ENCODE results near the gene CAPN2. TPM values are rescaled to one million over a fixed set of nuclear protein-coding genes. Genes with fewer than 3 reads are reported as not detected.
A peak's percentile ranks its signal among the peaks of the same experiment; 100 is the strongest.

CAPN2 gene
- total RNA-seq, 1 donor from 2014 or later: 391 TPM

DNA sequence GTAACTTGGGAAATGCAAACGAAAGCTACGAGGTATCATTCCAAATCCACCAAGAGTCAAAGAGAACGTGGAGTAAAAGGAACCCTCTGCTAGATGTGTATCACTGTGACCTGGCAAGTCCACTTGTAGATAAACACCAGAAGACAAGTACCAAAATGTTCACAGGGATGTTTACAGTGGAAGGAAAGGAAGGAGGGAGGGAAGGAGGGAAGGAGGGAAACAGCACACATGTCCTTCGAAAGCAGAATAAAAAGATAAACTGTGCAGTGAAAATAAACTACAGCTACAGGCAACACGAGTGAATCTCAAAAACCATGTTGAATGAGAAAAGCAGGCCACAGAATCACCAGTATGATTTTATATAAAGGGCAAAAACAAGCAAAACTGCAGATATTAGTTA is 73.5 kb downstream of the CAPN2 start:
- Histone ChIP-seq H3K27me3 (ENCODE audit: insufficient read depth, low read length) (no peaks in the 10 kb centered on the region), H2AFZ (ENCODE audit: low read depth, low read length) (no peak overlapping the region), H3K9me3 (ENCODE audit: insufficient read depth, low read depth, low read length) (no peaks in the 10 kb centered on the region), H3K9ac (ENCODE audit: low read length) (no peak overlapping the region), H3K4me1 (ENCODE audit: insufficient read depth, low read length) (no peaks in the 10 kb centered on the region), H4K20me1 (ENCODE audit: insufficient read depth, low read length) (no peaks in the 10 kb centered on the region), H3K79me2 (ENCODE audit: insufficient read depth, low read length) (no peaks in the 10 kb centered on the region), H3K36me3 (ENCODE audit: insufficient read depth, low read length) (peaks cover 25% of the 10 kb centered on the region), H3K4me2 (ENCODE audit: low read length) (no peak overlapping the region), H3K27ac (ENCODE audit: low read depth, low read length) (no peak overlapping the region), H3K4me3 (ENCODE audit: insufficient read depth, low read depth, low read length) (no peak overlapping the region)
- FAIRE-seq: no peak
- Mint-ChIP-seq H3K27me3 (ENCODE audit: low read depth, unreplicated experiment) (no peaks in the 10 kb centered on the region), H3K27ac (ENCODE audit: unreplicated experiment) (no peak overlapping the region), H3K9me3 (ENCODE audit: unreplicated experiment) (no peaks in the 10 kb centered on the region), H3K4me3 (ENCODE audit: unreplicated experiment) (no peak overlapping the region), H3K4me1 (ENCODE audit: low read depth, unreplicated experiment) (peaks cover 6% of the 10 kb centered on the region), H3K36me3 (ENCODE audit: low read depth, unreplicated experiment) (peaks cover 6% of the 10 kb centered on the region)
- TF ChIP-seq EZH2 (IDR thresholded peaks at IDR 0.05; ENCODE audit: insufficient read depth, low read length): no peak
- TF ChIP-seq, protein P1, sequence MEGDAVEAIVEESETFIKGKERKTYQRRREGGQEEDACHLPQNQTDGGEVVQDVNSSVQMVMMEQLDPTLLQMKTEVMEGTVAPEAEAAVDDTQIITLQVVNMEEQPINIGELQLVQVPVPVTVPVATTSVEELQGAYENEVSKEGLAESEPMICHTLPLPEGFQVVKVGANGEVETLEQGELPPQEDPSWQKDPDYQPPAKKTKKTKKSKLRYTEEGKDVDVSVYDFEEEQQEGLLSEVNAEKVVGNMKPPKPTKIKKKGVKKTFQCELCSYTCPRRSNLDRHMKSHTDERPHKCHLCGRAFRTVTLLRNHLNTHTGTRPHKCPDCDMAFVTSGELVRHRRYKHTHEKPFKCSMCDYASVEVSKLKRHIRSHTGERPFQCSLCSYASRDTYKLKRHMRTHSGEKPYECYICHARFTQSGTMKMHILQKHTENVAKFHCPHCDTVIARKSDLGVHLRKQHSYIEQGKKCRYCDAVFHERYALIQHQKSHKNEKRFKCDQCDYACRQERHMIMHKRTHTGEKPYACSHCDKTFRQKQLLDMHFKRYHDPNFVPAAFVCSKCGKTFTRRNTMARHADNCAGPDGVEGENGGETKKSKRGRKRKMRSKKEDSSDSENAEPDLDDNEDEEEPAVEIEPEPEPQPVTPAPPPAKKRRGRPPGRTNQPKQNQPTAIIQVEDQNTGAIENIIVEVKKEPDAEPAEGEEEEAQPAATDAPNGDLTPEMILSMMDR (IDR thresholded peaks at IDR 0.05; ENCODE audit: insufficient read depth, low read depth, low read length): no peak
- no peak for DNase-seq (ENCODE audit: low read depth)

DNA sequence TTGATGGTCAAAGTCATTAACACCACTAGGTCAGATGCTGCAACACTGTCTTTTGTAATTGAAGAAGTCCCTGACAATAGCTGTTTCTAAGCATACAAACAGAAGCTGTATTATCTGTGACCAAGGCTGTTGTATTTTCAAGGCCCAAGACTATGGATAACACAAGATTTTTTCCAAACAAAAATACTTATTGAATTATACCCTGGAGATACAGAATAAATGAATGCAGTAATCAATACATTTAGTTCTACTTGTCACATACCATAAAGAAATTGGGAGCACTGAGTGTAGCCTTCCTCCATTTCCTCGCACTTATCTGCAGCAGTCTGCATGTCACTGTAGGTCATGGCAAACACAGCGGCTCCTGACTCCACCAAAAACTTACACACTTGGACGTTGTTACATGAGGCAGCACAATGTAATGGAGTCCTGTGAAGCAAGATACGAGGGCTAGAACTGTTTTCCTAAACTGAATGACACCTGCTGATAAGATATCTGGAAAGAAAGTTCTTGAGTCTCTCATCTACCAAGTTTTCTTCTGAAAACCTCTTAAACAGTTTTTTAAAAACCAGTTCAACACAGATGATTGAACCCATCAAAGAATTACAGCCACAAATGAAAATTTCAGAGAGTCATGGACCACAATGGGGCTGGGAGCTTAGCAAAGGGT is 76.5 kb downstream of the CAPN2 start:
- H3K79me2 ChIP-seq (ENCODE audit: insufficient read depth, low read length): peaks cover 3% of the 10 kb centered on the region
- peak overlapping the region; percentile 31 for H3K27ac Mint-ChIP-seq (ENCODE audit: unreplicated experiment)
- no peaks in the 10 kb centered on the region for H3K4me1 ChIP-seq (ENCODE audit: insufficient read depth, low read length)
- no peak overlapping the region for H2AFZ ChIP-seq (ENCODE audit: low read depth, low read length)
- no peak for DNase-seq (ENCODE audit: low read depth)
- no peaks in the 10 kb centered on the region for H3K9me3 Mint-ChIP-seq (ENCODE audit: unreplicated experiment)
- no peaks in the 10 kb centered on the region for H3K27me3 ChIP-seq (ENCODE audit: insufficient read depth, low read length)
- TF ChIP-seq, protein P1 (IDR thresholded peaks at IDR 0.05; ENCODE audit: insufficient read depth, low read depth, low read length): no peak
- TF ChIP-seq EZH2 (IDR thresholded peaks at IDR 0.05; ENCODE audit: insufficient read depth, low read length): no peak
- no peaks in the 10 kb centered on the region for H3K27me3 Mint-ChIP-seq (ENCODE audit: low read depth, unreplicated experiment)
- peaks cover 6% of the 10 kb centered on the region for H3K36me3 Mint-ChIP-seq (ENCODE audit: low read depth, unreplicated experiment)
- FAIRE-seq: no peak
- H3K4me3 ChIP-seq (ENCODE audit: insufficient read depth, low read depth, low read length): no peak overlapping the region
- H3K9me3 ChIP-seq (ENCODE audit: insufficient read depth, low read depth, low read length): no peaks in the 10 kb centered on the region
- no peaks in the 10 kb centered on the region for H3K4me1 Mint-ChIP-seq (ENCODE audit: low read depth, unreplicated experiment)
- H3K36me3 ChIP-seq (ENCODE audit: insufficient read depth, low read length): peaks cover 20% of the 10 kb centered on the region
- H3K27ac ChIP-seq (ENCODE audit: low read depth, low read length): no peak overlapping the region
- no peak overlapping the region for H3K4me3 Mint-ChIP-seq (ENCODE audit: unreplicated experiment)
- H3K4me2 ChIP-seq (ENCODE audit: low read length): no peak overlapping the region
- H3K9ac ChIP-seq (ENCODE audit: low read length): no peak overlapping the region
- no peaks in the 10 kb centered on the region for H4K20me1 ChIP-seq (ENCODE audit: insufficient read depth, low read length)

DNA sequence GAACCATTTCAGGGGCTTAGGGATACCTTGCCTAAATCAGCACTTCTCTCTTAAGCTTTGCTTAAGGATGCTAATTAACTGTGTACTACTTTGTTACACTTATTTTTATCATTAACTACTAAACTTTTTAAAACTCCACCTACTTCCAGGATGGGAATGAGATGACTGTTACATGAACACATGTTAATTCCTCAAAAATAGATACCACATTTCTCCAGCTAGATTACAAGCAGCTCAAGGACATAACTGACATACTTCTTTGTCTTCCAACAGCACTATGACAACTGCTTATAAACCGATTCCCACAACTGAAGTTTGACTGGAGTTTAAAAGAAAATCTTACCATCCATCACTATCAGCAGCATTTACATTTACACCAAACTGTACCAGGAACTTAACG is 79.7 kb downstream of the CAPN2 start:
- peaks cover 3% of the 10 kb centered on the region for H3K79me2 ChIP-seq (ENCODE audit: insufficient read depth, low read length)
- peaks cover 4% of the 10 kb centered on the region for H4K20me1 ChIP-seq (ENCODE audit: insufficient read depth, low read length)
- H3K4me1 Mint-ChIP-seq (ENCODE audit: low read depth, unreplicated experiment): no peaks in the 10 kb centered on the region
- no peak for DNase-seq (ENCODE audit: low read depth)
- no peak overlapping the region for H3K4me2 ChIP-seq (ENCODE audit: low read length)
- H2AFZ ChIP-seq (ENCODE audit: low read depth, low read length): no peak overlapping the region
- H3K27ac ChIP-seq (ENCODE audit: low read depth, low read length): no peak overlapping the region
- H3K36me3 Mint-ChIP-seq (ENCODE audit: low read depth, unreplicated experiment): peaks cover 7% of the 10 kb centered on the region
- no peak overlapping the region for H3K27ac Mint-ChIP-seq (ENCODE audit: unreplicated experiment)
- H3K27me3 Mint-ChIP-seq (ENCODE audit: low read depth, unreplicated experiment): no peaks in the 10 kb centered on the region
- no peak overlapping the region for H3K4me3 Mint-ChIP-seq (ENCODE audit: unreplicated experiment)
- no peaks in the 10 kb centered on the region for H3K4me1 ChIP-seq (ENCODE audit: insufficient read depth, low read length)
- H3K4me3 ChIP-seq (ENCODE audit: insufficient read depth, low read depth, low read length): no peak overlapping the region
- H3K9me3 ChIP-seq (ENCODE audit: insufficient read depth, low read depth, low read length): no peaks in the 10 kb centered on the region
- H3K36me3 ChIP-seq (ENCODE audit: insufficient read depth, low read length): peaks cover 23% of the 10 kb centered on the region
- FAIRE-seq: no peak
- no peaks in the 10 kb centered on the region for H3K27me3 ChIP-seq (ENCODE audit: insufficient read depth, low read length)
- no peaks in the 10 kb centered on the region for H3K9me3 Mint-ChIP-seq (ENCODE audit: unreplicated experiment)
- TF ChIP-seq EZH2 (IDR thresholded peaks at IDR 0.05; ENCODE audit: insufficient read depth, low read length): no peak
- TF ChIP-seq, protein P1 (IDR thresholded peaks at IDR 0.05; ENCODE audit: insufficient read depth, low read depth, low read length): no peak
- no peak overlapping the region for H3K9ac ChIP-seq (ENCODE audit: low read length)

Measured in astrocyte (in vitro differentiated cells and primary cell).